ENCODE measurements around the gene TTLL8.

Gene TTLL8

DNA sequence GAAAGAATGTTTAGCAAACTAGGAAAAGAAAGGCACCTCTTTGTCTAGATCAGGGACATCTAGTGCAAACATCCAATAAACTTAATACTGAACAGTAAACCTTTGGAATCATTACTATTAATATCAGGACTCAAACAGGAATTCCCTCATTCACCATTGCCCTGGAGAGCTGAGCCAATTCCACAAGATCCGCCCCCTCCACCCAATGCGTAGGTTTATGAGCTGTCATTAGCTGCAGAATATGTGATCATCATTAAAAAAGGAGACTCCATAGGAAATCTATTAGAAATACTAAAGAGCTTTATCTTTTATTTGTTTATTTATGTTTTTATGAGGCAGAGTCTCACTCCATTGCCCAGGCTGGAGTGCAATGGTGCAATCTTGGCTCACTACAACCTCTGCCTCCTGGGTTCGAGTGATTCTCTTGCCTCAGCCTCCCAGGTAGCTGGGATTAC, 51.0 kb downstream of the TTLL8 start (continued):
- TF ChIP-seq, protein P1, sequence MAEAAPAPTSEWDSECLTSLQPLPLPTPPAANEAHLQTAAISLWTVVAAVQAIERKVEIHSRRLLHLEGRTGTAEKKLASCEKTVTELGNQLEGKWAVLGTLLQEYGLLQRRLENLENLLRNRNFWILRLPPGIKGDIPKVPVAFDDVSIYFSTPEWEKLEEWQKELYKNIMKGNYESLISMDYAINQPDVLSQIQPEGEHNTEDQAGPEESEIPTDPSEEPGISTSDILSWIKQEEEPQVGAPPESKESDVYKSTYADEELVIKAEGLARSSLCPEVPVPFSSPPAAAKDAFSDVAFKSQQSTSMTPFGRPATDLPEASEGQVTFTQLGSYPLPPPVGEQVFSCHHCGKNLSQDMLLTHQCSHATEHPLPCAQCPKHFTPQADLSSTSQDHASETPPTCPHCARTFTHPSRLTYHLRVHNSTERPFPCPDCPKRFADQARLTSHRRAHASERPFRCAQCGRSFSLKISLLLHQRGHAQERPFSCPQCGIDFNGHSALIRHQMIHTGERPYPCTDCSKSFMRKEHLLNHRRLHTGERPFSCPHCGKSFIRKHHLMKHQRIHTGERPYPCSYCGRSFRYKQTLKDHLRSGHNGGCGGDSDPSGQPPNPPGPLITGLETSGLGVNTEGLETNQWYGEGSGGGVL (tag by site-specific recombination; IDR thresholded peaks at IDR 0.05): peak; percentile 49; the same call in 1 of the 2 replicates
- TF ChIP-seq OSR2 (tag by site-specific recombination; IDR thresholded peaks at IDR 0.05) (peak; percentile 78; the same call in 1 of the 2 replicates), ZNF114 (tag by site-specific recombination; IDR thresholded peaks at IDR 0.05) (no peak), KLF1 (tag by site-specific recombination; IDR thresholded peaks at IDR 0.05) (0 out of 2 replicates have a peak, but pooled peaks have one; percentile 47), EGR2 (tag by site-specific recombination; IDR thresholded peaks at IDR 0.05; ENCODE audit: low read depth) (peak; percentile 41; the same call in 1 of the 2 replicates), ZFHX2 (tag by site-specific recombination; conservative IDR thresholded peaks at IDR 0.05) (peak; percentile 63), PRDM6 (tag by site-specific recombination; IDR thresholded peaks at IDR 0.05) (peak; percentile 91), ZNF280C (tag by site-specific recombination; IDR thresholded peaks at IDR 0.05) (no peak), ZNF146 (tag by site-specific recombination; IDR thresholded peaks at IDR 0.05) (no peak), TCF7L2 (IDR thresholded peaks at IDR 0.05; ENCODE audit: borderline replicate concordance, low read depth, low read length) (0 out of 2 replicates have a peak, but pooled peaks have one; percentile 25), WT1 (tag by site-specific recombination; IDR thresholded peaks at IDR 0.05) (no peak), ZNF629 (tag by site-specific recombination; IDR thresholded peaks at IDR 0.05) (0 out of 2 replicates have a peak, but pooled peaks have one; percentile 40), KLF16 (tag by site-specific recombination; IDR thresholded peaks at IDR 0.05) (peak; percentile 42; the same call in 1 of the 2 replicates), ZNF785 (tag by site-specific recombination; IDR thresholded peaks at IDR 0.05) (no peak), ZNF23 (tag by site-specific recombination; IDR thresholded peaks at IDR 0.05; ENCODE audit: borderline replicate concordance) (no peak), ZBTB20 (tag by site-specific recombination; IDR thresholded peaks at IDR 0.05) (no peak), ZEB2 (tag by site-specific recombination; IDR thresholded peaks at IDR 0.05) (0 out of 2 replicates have a peak, but pooled peaks have one; percentile 56), SP7 (tag by site-specific recombination; IDR thresholded peaks at IDR 0.05) (peak; percentile 74)
- TF ChIP-seq, protein P2, sequence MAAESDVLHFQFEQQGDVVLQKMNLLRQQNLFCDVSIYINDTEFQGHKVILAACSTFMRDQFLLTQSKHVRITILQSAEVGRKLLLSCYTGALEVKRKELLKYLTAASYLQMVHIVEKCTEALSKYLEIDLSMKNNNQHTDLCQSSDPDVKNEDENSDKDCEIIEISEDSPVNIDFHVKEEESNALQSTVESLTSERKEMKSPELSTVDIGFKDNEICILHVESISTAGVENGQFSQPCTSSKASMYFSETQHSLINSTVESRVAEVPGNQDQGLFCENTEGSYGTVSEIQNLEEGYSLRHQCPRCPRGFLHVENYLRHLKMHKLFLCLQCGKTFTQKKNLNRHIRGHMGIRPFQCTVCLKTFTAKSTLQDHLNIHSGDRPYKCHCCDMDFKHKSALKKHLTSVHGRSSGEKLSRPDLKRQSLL (tag by site-specific recombination; IDR thresholded peaks at IDR 0.05): no peak
- TF ChIP-seq, protein P3, sequence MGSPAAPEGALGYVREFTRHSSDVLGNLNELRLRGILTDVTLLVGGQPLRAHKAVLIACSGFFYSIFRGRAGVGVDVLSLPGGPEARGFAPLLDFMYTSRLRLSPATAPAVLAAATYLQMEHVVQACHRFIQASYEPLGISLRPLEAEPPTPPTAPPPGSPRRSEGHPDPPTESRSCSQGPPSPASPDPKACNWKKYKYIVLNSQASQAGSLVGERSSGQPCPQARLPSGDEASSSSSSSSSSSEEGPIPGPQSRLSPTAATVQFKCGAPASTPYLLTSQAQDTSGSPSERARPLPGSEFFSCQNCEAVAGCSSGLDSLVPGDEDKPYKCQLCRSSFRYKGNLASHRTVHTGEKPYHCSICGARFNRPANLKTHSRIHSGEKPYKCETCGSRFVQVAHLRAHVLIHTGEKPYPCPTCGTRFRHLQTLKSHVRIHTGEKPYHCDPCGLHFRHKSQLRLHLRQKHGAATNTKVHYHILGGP (tag by site-specific recombination; IDR thresholded peaks at IDR 0.05): 0 out of 2 replicates have a peak, but pooled peaks have one; percentile 28
- TF ChIP-seq, protein P4, sequence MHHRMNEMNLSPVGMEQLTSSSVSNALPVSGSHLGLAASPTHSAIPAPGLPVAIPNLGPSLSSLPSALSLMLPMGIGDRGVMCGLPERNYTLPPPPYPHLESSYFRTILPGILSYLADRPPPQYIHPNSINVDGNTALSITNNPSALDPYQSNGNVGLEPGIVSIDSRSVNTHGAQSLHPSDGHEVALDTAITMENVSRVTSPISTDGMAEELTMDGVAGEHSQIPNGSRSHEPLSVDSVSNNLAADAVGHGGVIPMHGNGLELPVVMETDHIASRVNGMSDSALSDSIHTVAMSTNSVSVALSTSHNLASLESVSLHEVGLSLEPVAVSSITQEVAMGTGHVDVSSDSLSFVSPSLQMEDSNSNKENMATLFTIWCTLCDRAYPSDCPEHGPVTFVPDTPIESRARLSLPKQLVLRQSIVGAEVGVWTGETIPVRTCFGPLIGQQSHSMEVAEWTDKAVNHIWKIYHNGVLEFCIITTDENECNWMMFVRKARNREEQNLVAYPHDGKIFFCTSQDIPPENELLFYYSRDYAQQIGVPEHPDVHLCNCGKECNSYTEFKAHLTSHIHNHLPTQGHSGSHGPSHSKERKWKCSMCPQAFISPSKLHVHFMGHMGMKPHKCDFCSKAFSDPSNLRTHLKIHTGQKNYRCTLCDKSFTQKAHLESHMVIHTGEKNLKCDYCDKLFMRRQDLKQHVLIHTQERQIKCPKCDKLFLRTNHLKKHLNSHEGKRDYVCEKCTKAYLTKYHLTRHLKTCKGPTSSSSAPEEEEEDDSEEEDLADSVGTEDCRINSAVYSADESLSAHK (tag by site-specific recombination; IDR thresholded peaks at IDR 0.05): peak; percentile 25; the same call in 1 of the 2 replicates
- TF ChIP-seq, protein P5, sequence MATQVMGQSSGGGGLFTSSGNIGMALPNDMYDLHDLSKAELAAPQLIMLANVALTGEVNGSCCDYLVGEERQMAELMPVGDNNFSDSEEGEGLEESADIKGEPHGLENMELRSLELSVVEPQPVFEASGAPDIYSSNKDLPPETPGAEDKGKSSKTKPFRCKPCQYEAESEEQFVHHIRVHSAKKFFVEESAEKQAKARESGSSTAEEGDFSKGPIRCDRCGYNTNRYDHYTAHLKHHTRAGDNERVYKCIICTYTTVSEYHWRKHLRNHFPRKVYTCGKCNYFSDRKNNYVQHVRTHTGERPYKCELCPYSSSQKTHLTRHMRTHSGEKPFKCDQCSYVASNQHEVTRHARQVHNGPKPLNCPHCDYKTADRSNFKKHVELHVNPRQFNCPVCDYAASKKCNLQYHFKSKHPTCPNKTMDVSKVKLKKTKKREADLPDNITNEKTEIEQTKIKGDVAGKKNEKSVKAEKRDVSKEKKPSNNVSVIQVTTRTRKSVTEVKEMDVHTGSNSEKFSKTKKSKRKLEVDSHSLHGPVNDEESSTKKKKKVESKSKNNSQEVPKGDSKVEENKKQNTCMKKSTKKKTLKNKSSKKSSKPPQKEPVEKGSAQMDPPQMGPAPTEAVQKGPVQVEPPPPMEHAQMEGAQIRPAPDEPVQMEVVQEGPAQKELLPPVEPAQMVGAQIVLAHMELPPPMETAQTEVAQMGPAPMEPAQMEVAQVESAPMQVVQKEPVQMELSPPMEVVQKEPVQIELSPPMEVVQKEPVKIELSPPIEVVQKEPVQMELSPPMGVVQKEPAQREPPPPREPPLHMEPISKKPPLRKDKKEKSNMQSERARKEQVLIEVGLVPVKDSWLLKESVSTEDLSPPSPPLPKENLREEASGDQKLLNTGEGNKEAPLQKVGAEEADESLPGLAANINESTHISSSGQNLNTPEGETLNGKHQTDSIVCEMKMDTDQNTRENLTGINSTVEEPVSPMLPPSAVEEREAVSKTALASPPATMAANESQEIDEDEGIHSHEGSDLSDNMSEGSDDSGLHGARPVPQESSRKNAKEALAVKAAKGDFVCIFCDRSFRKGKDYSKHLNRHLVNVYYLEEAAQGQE (tag by site-specific recombination; IDR thresholded peaks at IDR 0.05): no peak

All from HEK293 (cell line).